PFSK-1 (cell line): ENCODE data around the gene TRERF1.

ENCODE experiments used
- FOXP2 ChIP-seq: optimal IDR thresholded peaks from 2 replicates; pipeline ENCODE3; 2011; ENCODE audit warnings: borderline replicate concordance, control low read depth, inconsistent platforms; ENCODE audit not compliant: insufficient read depth; ENCODE audit errors: extremely low read length, extremely low read depth
- POLR2AphosphoS5 ChIP-seq: IDR thresholded peaks from 2 replicates; pipeline ENCODE4 v1.6.1; 2012; ENCODE audit warnings: low read depth, mild to moderate bottlenecking, control low read depth, low read length, moderate library complexity
- REST ChIP-seq, 2 experiments: IDR thresholded peaks; 2 replicates each; pipeline versions ENCODE4 v1.6.1 to v1.8.0; 2011 to 2012; ENCODE audit warnings: low read depth in 2 of 2, low read length in 2 of 2, control low read depth in 1 of 2, inconsistent platforms in 1 of 2, mild to moderate bottlenecking in 1 of 2, moderate library complexity in 1 of 2; ENCODE audit not compliant: insufficient read depth in 1 of 2
- SIN3A ChIP-seq: IDR thresholded peaks from 2 replicates; pipeline ENCODE4 v1.6.1; 2012; ENCODE audit warnings: mild to moderate bottlenecking, low read length, moderate library complexity, borderline replicate concordance; ENCODE audit not compliant: insufficient read depth
- TAF1 ChIP-seq: IDR thresholded peaks from 2 replicates; pipeline ENCODE4 v1.6.1; 2012; ENCODE audit warnings: low read length, control low read depth, borderline replicate concordance; ENCODE audit not compliant: insufficient read depth

Gene TRERF1

GRCh38 chr6:42332916-42333315 is 118.8 kb downstream of the TRERF1 start:
- TF ChIP-seq POLR2AphosphoS5 (no peak), TAF1 (no peak), REST (IDR thresholded peaks at IDR 0.05; ENCODE audit: insufficient read depth in 1 of 2, low read depth in 2 of 2, low read length in 2 of 2) (no peak), FOXP2 (no peak), SIN3A (no peak)

GRCh38 chr6:42331019-42331418 is 120.7 kb downstream of the TRERF1 start:
- TF ChIP-seq SIN3A (no peak), POLR2AphosphoS5 (no peak), REST (IDR thresholded peaks at IDR 0.05; ENCODE audit: insufficient read depth in 1 of 2, low read depth in 2 of 2, low read length in 2 of 2) (no peak), TAF1 (no peak), FOXP2 (no peak)

GRCh38 chr6:42326248-42326647 is 125.5 kb downstream of the TRERF1 start:
- TF ChIP-seq POLR2AphosphoS5: no peak
- no peak for TF ChIP-seq FOXP2
- no peak for TF ChIP-seq SIN3A
- no peak for TF ChIP-seq REST (IDR thresholded peaks at IDR 0.05; ENCODE audit: insufficient read depth in 1 of 2, low read depth in 2 of 2, low read length in 2 of 2)
- TF ChIP-seq TAF1: no peak

- TF ChIP-seq REST (IDR thresholded peaks at IDR 0.05; ENCODE audit: insufficient read depth in 1 of 2, low read depth in 2 of 2, low read length in 2 of 2) (no peak), SIN3A (no peak), TAF1 (no peak), FOXP2 (no peak), POLR2AphosphoS5 (no peak)
Observed at GRCh38 chr6:42322676-42323075, 129.1 kb downstream of the TRERF1 start.

GRCh38 chr6:42321976-42322375 is 129.8 kb downstream of the TRERF1 start:
- TF ChIP-seq POLR2AphosphoS5: no peak
- no peak for TF ChIP-seq FOXP2
- no peak for TF ChIP-seq REST (IDR thresholded peaks at IDR 0.05; ENCODE audit: insufficient read depth in 1 of 2, low read depth in 2 of 2, low read length in 2 of 2)
- no peak for TF ChIP-seq TAF1
- no peak for TF ChIP-seq SIN3A
